ENCODE measurements around the gene KANK2. TPM values are rescaled to one million over a fixed set of nuclear protein-coding genes. Genes with fewer than 3 reads are reported as not detected.
A peak's percentile ranks its signal among the peaks of the same experiment; 100 is the strongest.

KANK2 gene
- total and polyA plus RNA-seq, 2 of the 8 experiments (the other 6 are each of a cell fraction or from before 2014, with no cell fraction given), result 25.2 to 42.3 TPM

DNA sequence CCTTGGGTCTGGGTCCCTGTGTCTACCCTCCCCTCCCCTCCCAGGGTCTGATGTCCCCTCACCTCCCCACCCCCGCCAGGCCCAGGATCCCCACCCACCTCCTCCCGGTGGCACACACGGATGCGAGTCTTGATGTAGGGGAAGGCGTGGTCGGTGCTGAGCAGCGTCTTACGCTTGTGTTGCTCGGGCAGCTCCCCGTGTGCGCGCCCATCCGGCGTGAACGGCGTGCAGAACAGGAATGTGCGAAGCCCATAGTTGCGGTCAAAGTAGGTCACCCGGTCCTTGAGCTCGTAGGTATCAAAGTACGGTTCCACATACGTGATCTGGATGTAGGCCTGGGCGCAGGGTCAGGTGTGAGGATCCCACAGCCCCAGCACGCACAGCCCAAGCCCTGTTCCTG lies 4.4 kb upstream of the KANK2 start:
- Histone ChIP-seq H3K56ac (replicated peaks; ENCODE audit: insufficient read length, low read depth, low read length) (no peak overlapping the region), H4K8ac (ENCODE audit: extremely low read depth, insufficient read depth, low read length) (no peak overlapping the region), H3K27me3 (replicated peaks in 1 of 4; ENCODE audit: control insufficient read depth in 3 of 4, extremely low read depth in 1 of 4, insufficient read depth in 3 of 4, low read length in 3 of 4) (no peaks in the 10 kb centered on the region), H2BK12ac (ENCODE audit: low read depth, low read length) (no peak overlapping the region), H3K9me3 (ENCODE audit: insufficient read depth in 2 of 2, low read depth in 1 of 2, low read length in 1 of 2) (no peaks in the 10 kb centered on the region), H3K4me1 (replicated peaks in 1 of 4; ENCODE audit: control insufficient read depth in 3 of 4, insufficient read depth in 4 of 4, low read length in 3 of 4) (no peaks in the 10 kb centered on the region; a peak in 2 of 7 replicates), H3K14ac (ENCODE audit: insufficient read length) (no peak overlapping the region), H4K5ac (ENCODE audit: insufficient read length, low read depth, low read length) (no peak overlapping the region), H3K9ac (replicated peaks in 1 of 4; ENCODE audit: extremely low read depth in 1 of 4, low read depth in 3 of 4, low read length in 3 of 4) (no peak overlapping the region), H3K23ac (ENCODE audit: insufficient read length) (no peak overlapping the region), H3K27ac (ENCODE audit: low read depth, low read length) (no peak overlapping the region), H2BK20ac (ENCODE audit: low read length) (no peak overlapping the region), H2AFZ (ENCODE audit: low read length) (no peak overlapping the region), H2BK120ac (replicated peaks; ENCODE audit: low read depth, low read length) (no peak overlapping the region), H2BK5ac (ENCODE audit: low read depth, low read length) (no peak overlapping the region), H3K4me3 (ENCODE audit: extremely low read depth in 1 of 4, insufficient read depth in 2 of 4, low read depth in 3 of 4, low read length in 4 of 4) (no peak overlapping the region), H4K91ac (replicated peaks; ENCODE audit: insufficient read length, low read length) (peak overlapping the region; percentile 65), H3K18ac (ENCODE audit: extremely low read depth, low read length) (no peak overlapping the region), H2BK15ac (ENCODE audit: low read length) (no peak overlapping the region), H3K23me2 (ENCODE audit: low read depth, low read length) (peaks cover 6% of the 10 kb centered on the region; the same call in 1 of the 2 replicates), H3K36me3 (ENCODE audit: control insufficient read depth in 2 of 4, insufficient read depth in 4 of 4, low read length in 3 of 4) (peaks cover 0 to 3% (median 0%) of the 10 kb centered on the region in 4 experiments; a peak in 1 of 8 replicates), H4K20me1 (replicated peaks in 1 of 2; ENCODE audit: control insufficient read depth in 1 of 2, insufficient read depth in 2 of 2, low read length in 2 of 2) (peaks cover 0 to 1% of the 10 kb centered on the region in 2 experiments), H3K4me2 (ENCODE audit: insufficient read depth in 1 of 2, low read depth in 2 of 2, low read length in 2 of 2) (no peak overlapping the region), H2AK5ac (ENCODE audit: low read depth, low read length) (no peak overlapping the region), H3K4ac (replicated peaks; ENCODE audit: insufficient read length, low read depth, low read length) (no peak overlapping the region), H3K79me2 (ENCODE audit: control insufficient read depth in 1 of 2, insufficient read depth in 2 of 2, low read length in 2 of 2) (no peaks in the 10 kb centered on the region), H3K79me1 (ENCODE audit: low read depth, low read length) (no peaks in the 10 kb centered on the region)
- POLR2A ChIA-PET (ENCODE audit: partially characterized antibody), result interaction anchor here (1.1 kb wide), 1 partner anchor 63 kb away, joined by 3 read pairs; no protein-coding TSS in a partner anchor
- 90% methylated on average over 21 of the region's 24 CpGs; no CpG with 5 or more reads in 1 of the 2 experiments for WGBS, 2 experiments (ENCODE audit: extremely low coverage in 1 of 2, insufficient coverage in 1 of 2, insufficient read length in 1 of 2, insufficient replicate concordance in 2 of 2, low coverage in 1 of 2, low lambda C conversion rate in 2 of 2, missing lambda C conversion rate in 1 of 2)
- no peak for DNase-seq (ENCODE audit: low read depth in 1 of 2, low spot score in 2 of 2)
- TF ChIP-seq SIX5 (IDR thresholded peaks at IDR 0.05; ENCODE audit: low read depth, low read length) (no peak), JUN (IDR thresholded peaks at IDR 0.05; ENCODE audit: low read depth, low read length) (no peak), FOSL1 (IDR thresholded peaks at IDR 0.05; ENCODE audit: insufficient read depth, low read depth, low read length) (no peak), RNF2 (IDR thresholded peaks at IDR 0.05; ENCODE audit: borderline replicate concordance, low read depth, low read length, missing control alignments, poor library complexity, severe bottlenecking) (no peak), TCF12 (IDR thresholded peaks at IDR 0.05; ENCODE audit: low read depth, low read length) (no peak), RFX5 (IDR thresholded peaks at IDR 0.05; ENCODE audit: borderline replicate concordance, low read depth, low read length) (no peak), NRF1 (IDR thresholded peaks at IDR 0.05; ENCODE audit: low read depth, low read length) (no peak), EGR1 (IDR thresholded peaks at IDR 0.05; ENCODE audit: borderline replicate concordance, low read depth, low read length) (no peak), RBBP5 (IDR thresholded peaks at IDR 0.05; ENCODE audit: borderline replicate concordance, low read depth, low read length) (no peak), SIRT6 (IDR thresholded peaks at IDR 0.05; ENCODE audit: low read length) (no peak), TAF1 (IDR thresholded peaks at IDR 0.05; ENCODE audit: low read depth, low read length) (no peak), RXRA (IDR thresholded peaks at IDR 0.05; ENCODE audit: insufficient read depth, low read depth, low read length) (no peak), SP1 (IDR thresholded peaks at IDR 0.05; ENCODE audit: low read depth, low read length) (no peak), POLR2AphosphoS5 (IDR thresholded peaks at IDR 0.05; ENCODE audit: low read depth, low read length) (no peak), SRF (IDR thresholded peaks at IDR 0.05; ENCODE audit: low read depth, low read length) (no peak), CEBPB (IDR thresholded peaks at IDR 0.05; ENCODE audit: low read depth, low read length) (no peak)
- CTCF ChIA-PET (ENCODE audit: partially characterized antibody), result interaction anchor here (0.9 to 1.2 kb wide), 3 partner anchors 63 to 75 kb away, joined by 3 to 6 read pairs (median 4); no protein-coding TSS in a partner anchor
- no peak for FAIRE-seq

Data from H1 (cell line).